SK-N-SH (cell line): ENCODE measurements around the gene C12orf57.

Experiments used
- EZH2phosphoT487 ChIP-seq: fragments of 200-600 bp; sonication (generic); IDR thresholded peaks from 2 replicates; pipeline ENCODE4 v1.6.1; 2017; ENCODE audit warnings: low read depth, mixed run types, mild to moderate bottlenecking, antibody characterized with exemption, moderate library complexity, borderline replicate concordance
- GABPA ChIP-seq: IDR thresholded peaks from 2 replicates; pipeline ENCODE4 v1.4.0; 2012; ENCODE audit warnings: low read depth, mild to moderate bottlenecking
- NFIC ChIP-seq: IDR thresholded peaks from 2 replicates; pipeline ENCODE4 v1.4.0; 2012; ENCODE audit warnings: borderline replicate concordance
- RCOR1 ChIP-seq: fragments of 150-350 bp; IDR thresholded peaks from 2 replicates; pipeline ENCODE4 v1.6.1; 2017; ENCODE audit warnings: antibody characterized with exemption, low read length
- TF ChIP-seq, protein P1 (sequence below): fragments of 200-600 bp; sonication (generic); IDR thresholded peaks from 2 replicates; pipeline ENCODE4 v1.6.1; 2017; ENCODE audit warnings: antibody characterized with exemption, mild to moderate bottlenecking, moderate library complexity
- TF ChIP-seq, protein P2 (sequence below): fragments of 150-350 bp; IDR thresholded peaks from 2 replicates; pipeline ENCODE4 v1.6.1; 2017; ENCODE audit warnings: antibody characterized with exemption, low read length, low read depth, borderline replicate concordance
- TF ChIP-seq, protein P3 (sequence below): IDR thresholded peaks from 2 replicates; pipeline ENCODE4 v1.6.1; 2012; ENCODE audit warnings: mild to moderate bottlenecking, low read depth, low read length, moderate library complexity
- TF ChIP-seq, protein P4 (sequence below): IDR thresholded peaks from 2 replicates; pipeline ENCODE4 v1.4.0; 2012; ENCODE audit warnings: low read depth, borderline replicate concordance

DNA sequence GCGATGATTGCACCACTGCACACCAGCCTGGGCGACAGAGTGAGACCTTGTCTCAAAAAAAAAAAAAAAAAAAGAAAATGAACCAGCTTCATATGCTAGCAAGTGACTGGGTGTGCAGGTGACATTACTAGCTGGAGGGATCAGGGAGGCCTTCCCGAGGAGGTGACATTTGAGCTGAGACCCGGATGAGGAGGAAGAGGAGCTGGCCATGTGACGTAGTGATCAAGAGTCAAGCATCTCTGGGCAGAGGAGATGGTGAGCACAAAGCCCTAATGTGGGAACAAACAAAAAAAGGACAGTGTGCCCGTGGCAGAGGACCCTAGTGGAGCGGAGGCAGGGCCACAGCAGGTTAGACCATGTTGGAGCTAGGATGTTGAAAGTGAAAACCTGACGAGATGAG, 3.8 kb downstream of the C12orf57 start:
- TF ChIP-seq, protein P1, sequence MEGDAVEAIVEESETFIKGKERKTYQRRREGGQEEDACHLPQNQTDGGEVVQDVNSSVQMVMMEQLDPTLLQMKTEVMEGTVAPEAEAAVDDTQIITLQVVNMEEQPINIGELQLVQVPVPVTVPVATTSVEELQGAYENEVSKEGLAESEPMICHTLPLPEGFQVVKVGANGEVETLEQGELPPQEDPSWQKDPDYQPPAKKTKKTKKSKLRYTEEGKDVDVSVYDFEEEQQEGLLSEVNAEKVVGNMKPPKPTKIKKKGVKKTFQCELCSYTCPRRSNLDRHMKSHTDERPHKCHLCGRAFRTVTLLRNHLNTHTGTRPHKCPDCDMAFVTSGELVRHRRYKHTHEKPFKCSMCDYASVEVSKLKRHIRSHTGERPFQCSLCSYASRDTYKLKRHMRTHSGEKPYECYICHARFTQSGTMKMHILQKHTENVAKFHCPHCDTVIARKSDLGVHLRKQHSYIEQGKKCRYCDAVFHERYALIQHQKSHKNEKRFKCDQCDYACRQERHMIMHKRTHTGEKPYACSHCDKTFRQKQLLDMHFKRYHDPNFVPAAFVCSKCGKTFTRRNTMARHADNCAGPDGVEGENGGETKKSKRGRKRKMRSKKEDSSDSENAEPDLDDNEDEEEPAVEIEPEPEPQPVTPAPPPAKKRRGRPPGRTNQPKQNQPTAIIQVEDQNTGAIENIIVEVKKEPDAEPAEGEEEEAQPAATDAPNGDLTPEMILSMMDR: no peak
- TF ChIP-seq RCOR1 (no peak), GABPA (no peak), EZH2phosphoT487 (no peak), NFIC (no peak)
- TF ChIP-seq, protein P2, sequence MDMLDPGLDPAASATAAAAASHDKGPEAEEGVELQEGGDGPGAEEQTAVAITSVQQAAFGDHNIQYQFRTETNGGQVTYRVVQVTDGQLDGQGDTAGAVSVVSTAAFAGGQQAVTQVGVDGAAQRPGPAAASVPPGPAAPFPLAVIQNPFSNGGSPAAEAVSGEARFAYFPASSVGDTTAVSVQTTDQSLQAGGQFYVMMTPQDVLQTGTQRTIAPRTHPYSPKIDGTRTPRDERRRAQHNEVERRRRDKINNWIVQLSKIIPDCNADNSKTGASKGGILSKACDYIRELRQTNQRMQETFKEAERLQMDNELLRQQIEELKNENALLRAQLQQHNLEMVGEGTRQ: no peak
- TF ChIP-seq, protein P3, sequence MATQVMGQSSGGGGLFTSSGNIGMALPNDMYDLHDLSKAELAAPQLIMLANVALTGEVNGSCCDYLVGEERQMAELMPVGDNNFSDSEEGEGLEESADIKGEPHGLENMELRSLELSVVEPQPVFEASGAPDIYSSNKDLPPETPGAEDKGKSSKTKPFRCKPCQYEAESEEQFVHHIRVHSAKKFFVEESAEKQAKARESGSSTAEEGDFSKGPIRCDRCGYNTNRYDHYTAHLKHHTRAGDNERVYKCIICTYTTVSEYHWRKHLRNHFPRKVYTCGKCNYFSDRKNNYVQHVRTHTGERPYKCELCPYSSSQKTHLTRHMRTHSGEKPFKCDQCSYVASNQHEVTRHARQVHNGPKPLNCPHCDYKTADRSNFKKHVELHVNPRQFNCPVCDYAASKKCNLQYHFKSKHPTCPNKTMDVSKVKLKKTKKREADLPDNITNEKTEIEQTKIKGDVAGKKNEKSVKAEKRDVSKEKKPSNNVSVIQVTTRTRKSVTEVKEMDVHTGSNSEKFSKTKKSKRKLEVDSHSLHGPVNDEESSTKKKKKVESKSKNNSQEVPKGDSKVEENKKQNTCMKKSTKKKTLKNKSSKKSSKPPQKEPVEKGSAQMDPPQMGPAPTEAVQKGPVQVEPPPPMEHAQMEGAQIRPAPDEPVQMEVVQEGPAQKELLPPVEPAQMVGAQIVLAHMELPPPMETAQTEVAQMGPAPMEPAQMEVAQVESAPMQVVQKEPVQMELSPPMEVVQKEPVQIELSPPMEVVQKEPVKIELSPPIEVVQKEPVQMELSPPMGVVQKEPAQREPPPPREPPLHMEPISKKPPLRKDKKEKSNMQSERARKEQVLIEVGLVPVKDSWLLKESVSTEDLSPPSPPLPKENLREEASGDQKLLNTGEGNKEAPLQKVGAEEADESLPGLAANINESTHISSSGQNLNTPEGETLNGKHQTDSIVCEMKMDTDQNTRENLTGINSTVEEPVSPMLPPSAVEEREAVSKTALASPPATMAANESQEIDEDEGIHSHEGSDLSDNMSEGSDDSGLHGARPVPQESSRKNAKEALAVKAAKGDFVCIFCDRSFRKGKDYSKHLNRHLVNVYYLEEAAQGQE: no peak
- TF ChIP-seq, protein P4, sequence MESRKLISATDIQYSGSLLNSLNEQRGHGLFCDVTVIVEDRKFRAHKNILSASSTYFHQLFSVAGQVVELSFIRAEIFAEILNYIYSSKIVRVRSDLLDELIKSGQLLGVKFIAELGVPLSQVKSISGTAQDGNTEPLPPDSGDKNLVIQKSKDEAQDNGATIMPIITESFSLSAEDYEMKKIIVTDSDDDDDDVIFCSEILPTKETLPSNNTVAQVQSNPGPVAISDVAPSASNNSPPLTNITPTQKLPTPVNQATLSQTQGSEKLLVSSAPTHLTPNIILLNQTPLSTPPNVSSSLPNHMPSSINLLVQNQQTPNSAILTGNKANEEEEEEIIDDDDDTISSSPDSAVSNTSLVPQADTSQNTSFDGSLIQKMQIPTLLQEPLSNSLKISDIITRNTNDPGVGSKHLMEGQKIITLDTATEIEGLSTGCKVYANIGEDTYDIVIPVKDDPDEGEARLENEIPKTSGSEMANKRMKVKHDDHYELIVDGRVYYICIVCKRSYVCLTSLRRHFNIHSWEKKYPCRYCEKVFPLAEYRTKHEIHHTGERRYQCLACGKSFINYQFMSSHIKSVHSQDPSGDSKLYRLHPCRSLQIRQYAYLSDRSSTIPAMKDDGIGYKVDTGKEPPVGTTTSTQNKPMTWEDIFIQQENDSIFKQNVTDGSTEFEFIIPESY: no peak
